ENCODE measurements around the gene SORBS2. TPM values are rescaled to one million over a fixed set of nuclear protein-coding genes. Genes with fewer than 3 reads are reported as not detected.

SORBS2 gene
- total and polyA plus RNA-seq, 2 donors (not counting 3 experiments of a cell fraction or from before 2014, with no cell fraction given) = 69.8 to 82.5 TPM

- peak overlapping the region; percentile 50 to 88 (median 62) for H3K4me3 ChIP-seq (replicated peaks in 1 of 3; ENCODE audit: insufficient read depth in 1 of 3, low read depth in 1 of 3, low read length in 3 of 3)
- dilution Hi-C loops (cut with MboI; ENCODE audit: extremely low pct_ligation_motif_present, low sequenced_read_pairs) = no loop called here
- H3K9me3 ChIP-seq (replicated peaks; ENCODE audit: control insufficient read depth, insufficient read depth, low read length) = no peaks in the 10 kb centered on the region
- peak overlapping the region; percentile 93 for H3K4me2 ChIP-seq (ENCODE audit: insufficient read depth, low read length)
- H3K4me1 ChIP-seq (ENCODE audit: control insufficient read depth, extremely low read depth, insufficient read depth, low read length) = peaks cover 39% of the 10 kb centered on the region
- no peak for FAIRE-seq
- ChIA-PET POLR2A (no interaction called here), CTCF (interaction anchor here (1.0 to 5.5 kb wide), 19 partner anchors 10 to 264 kb away, joined by 3 to 67 read pairs (median 4); no protein-coding TSS in a partner anchor)
- H3K36me3 ChIP-seq (ENCODE audit: control insufficient read depth in 2 of 2, extremely low read depth in 1 of 2, insufficient read depth in 2 of 2, low read length in 2 of 2) = no peaks in the 10 kb centered on the region
- H3K9ac ChIP-seq (replicated peaks; ENCODE audit: extremely low read depth, insufficient read depth, low read length) = peak overlapping the region; percentile 94
- no peaks in the 10 kb centered on the region for H3K27me3 ChIP-seq (ENCODE audit: control insufficient read depth in 2 of 2, insufficient read depth in 2 of 2, low read length in 2 of 2)
- peak; percentile 53 for DNase-seq (ENCODE audit: low read depth, low spot score)
- peak overlapping the region; percentile 91 for H3K27ac ChIP-seq (ENCODE audit: insufficient read depth, low read depth, low read length)
- H4K20me1 ChIP-seq (replicated peaks; ENCODE audit: control insufficient read depth, extremely low read depth, insufficient read depth, low read length) = no peaks in the 10 kb centered on the region
- no TSS peak for BruUV-seq (replicated peaks)
- no peak for TF ChIP-seq CTCF (IDR thresholded peaks at IDR 0.05; ENCODE audit: extremely low read depth in 1 of 2, insufficient read depth in 1 of 2, low read depth in 1 of 2, low read length in 2 of 2)
- TF ChIP-seq MYC (IDR thresholded peaks at IDR 0.05; ENCODE audit: low read depth, low read length) = no peak
- TF ChIP-seq, protein P1, sequence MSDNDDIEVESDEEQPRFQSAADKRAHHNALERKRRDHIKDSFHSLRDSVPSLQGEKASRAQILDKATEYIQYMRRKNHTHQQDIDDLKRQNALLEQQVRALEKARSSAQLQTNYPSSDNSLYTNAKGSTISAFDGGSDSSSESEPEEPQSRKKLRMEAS (IDR thresholded peaks at IDR 0.05; ENCODE audit: insufficient read depth, insufficient read length) = no peak
- TF ChIP-seq POLR2AphosphoS5 (IDR thresholded peaks at IDR 0.05; ENCODE audit: insufficient read depth, low read depth, low read length) = peak; percentile 27
- no peak for TF ChIP-seq EZH2 (IDR thresholded peaks at IDR 0.05; ENCODE audit: borderline replicate concordance, low read depth, low read length, severe bottlenecking)
- TF ChIP-seq GATA2 (IDR thresholded peaks at IDR 0.05; ENCODE audit: insufficient read depth, insufficient read length, low read depth, low read length) = no peak
- TF ChIP-seq JUN (IDR thresholded peaks at IDR 0.05; ENCODE audit: borderline replicate concordance, insufficient read depth, insufficient read length, low read depth) = no peak
- intact Hi-C loops (cut with micrococcal nuclease) = loop anchor here (2.0 kb wide), 5 partner anchors 19 to 1125 kb away; partner anchors contain the start of genes CASP3 and PRIMPOL
- H2AFZ ChIP-seq (ENCODE audit: low read depth, low read length) = peak overlapping the region; percentile 63
- peaks cover 26% of the 10 kb centered on the region for H3K79me2 ChIP-seq (ENCODE audit: control insufficient read depth, insufficient read depth, low read length)
- no peaks in the 10 kb centered on the region for H3K9me1 ChIP-seq (replicated peaks; ENCODE audit: control insufficient read depth, extremely low read depth, insufficient read depth, low read length)
These were observed 37.8 kb downstream of the SORBS2 start for GRCh38 chr4:185774131-185774653.

Data from endothelial cell of umbilical vein (primary cell).